Duodenal mucosa (tissue), 2 donors: Measurements from ENCODE around the gene ISYNA1.
A peak's percentile ranks its signal among the peaks of the same experiment; 100 is the strongest.

Source experiments
- H3K27ac ChIP-seq: one replicate; pipeline ENCODE4 v1.7.0; 2013; ENCODE audit warnings: low read depth, low read length
- H3K27me3 ChIP-seq, 2 donors: one replicate each; pipeline ENCODE4 v1.7.0; 2013; ENCODE audit warnings: low read length in 2 of 2, control low read depth in 1 of 2; ENCODE audit not compliant: insufficient read depth in 2 of 2, control insufficient read depth in 1 of 2
- H3K36me3 ChIP-seq, 2 donors: one replicate each; pipeline ENCODE4 v1.7.0; 2013; ENCODE audit warnings: low read length in 2 of 2, control low read depth in 1 of 2; ENCODE audit not compliant: insufficient read depth in 2 of 2, control insufficient read depth in 1 of 2
- H3K4me1 ChIP-seq, 2 donors: one replicate each; pipeline ENCODE4 v1.7.0; 2013; ENCODE audit warnings: low read length in 2 of 2, control low read depth in 1 of 2; ENCODE audit not compliant: insufficient read depth in 2 of 2, control insufficient read depth in 1 of 2
- H3K4me3 ChIP-seq, 2 donors: one replicate each; pipeline ENCODE4 v1.7.0; 2013; ENCODE audit warnings: low read length in 2 of 2, low read depth in 1 of 2
- H3K9ac ChIP-seq, 2 donors: one replicate each; pipeline ENCODE4 v1.7.0; 2013; ENCODE audit warnings: low read length in 2 of 2, low read depth in 1 of 2
- H3K9me3 ChIP-seq, 2 donors: one replicate each; pipeline ENCODE4 v1.7.0; 2013; ENCODE audit warnings: low read length in 2 of 2, control low read depth in 1 of 2; ENCODE audit not compliant: control insufficient read depth in 1 of 2

ISYNA1 gene

DNA sequence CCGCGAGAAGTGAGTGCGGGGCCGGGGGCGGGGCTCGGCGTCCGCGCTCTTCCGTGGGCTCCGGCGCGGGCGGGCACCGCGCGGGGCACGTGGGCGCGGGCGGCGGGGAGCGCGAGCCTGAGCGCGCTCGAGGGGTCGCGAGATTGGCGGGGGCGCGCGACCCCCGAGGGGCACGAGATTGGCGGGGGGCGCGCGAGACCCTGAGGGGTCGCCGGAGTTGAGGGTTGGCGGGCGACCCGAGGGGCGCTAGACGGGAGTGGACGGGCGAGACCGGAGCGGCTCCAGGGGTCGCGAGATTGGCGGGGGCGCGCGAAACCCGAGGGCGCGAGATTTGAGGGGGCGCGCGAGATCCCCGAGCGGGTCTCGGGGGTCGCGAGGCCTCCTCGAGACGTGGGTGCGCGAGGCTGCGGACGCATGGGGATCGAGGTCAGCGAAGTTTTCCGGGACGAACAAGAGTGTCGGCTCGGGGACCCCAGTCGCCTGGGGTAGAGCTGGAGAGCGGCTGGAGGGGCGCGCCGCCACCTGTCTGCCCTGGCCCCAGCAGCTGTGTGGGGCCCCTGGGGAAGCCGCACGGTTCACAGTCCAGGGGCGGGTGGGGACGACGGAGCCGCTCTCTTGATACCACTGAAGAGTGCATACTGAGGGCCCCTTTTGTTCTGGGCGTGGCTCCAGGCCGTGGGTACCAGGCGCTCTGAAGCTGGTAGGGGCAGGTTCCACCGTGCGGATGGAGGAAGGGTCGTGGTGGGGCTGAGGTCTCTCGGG lies 18.1 kb downstream of the ISYNA1 start:
- Histone ChIP-seq H3K27ac (peak overlapping the region; percentile 22), H3K9ac (peak overlapping the region; percentile 26 to 33), H3K9me3 (no peaks in the 10 kb centered on the region), H3K4me3 (peak overlapping the region; percentile 64 to 67), H3K27me3 (peaks cover 17 to 21% of the 10 kb centered on the region in 2 donors), H3K36me3 (peaks cover 0 to 5% of the 10 kb centered on the region in 2 donors), H3K4me1 (peaks cover 50 to 71% of the 10 kb centered on the region in 2 donors)

DNA sequence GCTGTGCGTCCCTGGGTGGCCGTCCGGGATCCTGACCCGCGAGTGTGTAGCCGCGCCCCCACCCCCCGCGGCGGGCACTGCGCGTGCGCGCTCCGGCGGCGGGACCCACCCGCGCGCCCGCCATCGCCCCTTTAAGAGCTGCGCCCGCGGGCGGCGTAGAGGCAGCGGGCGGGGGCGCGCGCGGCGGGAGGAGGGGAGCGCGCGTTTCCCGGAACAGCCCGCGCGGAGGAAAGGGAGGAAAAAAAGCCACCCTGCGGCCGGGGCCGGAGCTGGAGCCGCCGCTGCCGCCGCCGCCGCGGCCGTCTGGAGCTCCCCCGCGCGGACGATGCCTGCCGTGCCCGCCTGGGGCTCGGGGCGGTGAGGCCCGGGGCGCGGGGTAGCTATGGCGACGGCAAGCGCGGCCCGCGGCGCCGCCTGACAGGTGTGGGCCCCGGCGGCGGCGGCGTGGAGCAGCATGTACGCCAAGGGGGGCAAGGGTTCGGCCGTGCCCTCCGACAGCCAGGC lies 18.7 kb downstream of the ISYNA1 start, which contains the start of gene SSBP4:
SSBP4 (plus strand) TSS at position 204 of the 504 bp plus-strand sequence; CDS start at position 455, 251 bp downstream.
- peaks cover 21 to 22% of the 10 kb centered on the region in 2 donors for H3K27me3 ChIP-seq
- H3K36me3 ChIP-seq, result peaks cover 0 to 5% of the 10 kb centered on the region in 2 donors
- peak within 1 kb of the TSS; percentile 39 to 61 for H3K9ac ChIP-seq
- H3K4me1 ChIP-seq, result peaks cover 56 to 78% of the 10 kb centered on the region in 2 donors
- peak within 1 kb of the TSS; percentile 81 for H3K27ac ChIP-seq
- H3K9me3 ChIP-seq, result no peaks in the 10 kb centered on the region
- H3K4me3 ChIP-seq, result peak within 1 kb of the TSS; percentile 67 to 69

DNA sequence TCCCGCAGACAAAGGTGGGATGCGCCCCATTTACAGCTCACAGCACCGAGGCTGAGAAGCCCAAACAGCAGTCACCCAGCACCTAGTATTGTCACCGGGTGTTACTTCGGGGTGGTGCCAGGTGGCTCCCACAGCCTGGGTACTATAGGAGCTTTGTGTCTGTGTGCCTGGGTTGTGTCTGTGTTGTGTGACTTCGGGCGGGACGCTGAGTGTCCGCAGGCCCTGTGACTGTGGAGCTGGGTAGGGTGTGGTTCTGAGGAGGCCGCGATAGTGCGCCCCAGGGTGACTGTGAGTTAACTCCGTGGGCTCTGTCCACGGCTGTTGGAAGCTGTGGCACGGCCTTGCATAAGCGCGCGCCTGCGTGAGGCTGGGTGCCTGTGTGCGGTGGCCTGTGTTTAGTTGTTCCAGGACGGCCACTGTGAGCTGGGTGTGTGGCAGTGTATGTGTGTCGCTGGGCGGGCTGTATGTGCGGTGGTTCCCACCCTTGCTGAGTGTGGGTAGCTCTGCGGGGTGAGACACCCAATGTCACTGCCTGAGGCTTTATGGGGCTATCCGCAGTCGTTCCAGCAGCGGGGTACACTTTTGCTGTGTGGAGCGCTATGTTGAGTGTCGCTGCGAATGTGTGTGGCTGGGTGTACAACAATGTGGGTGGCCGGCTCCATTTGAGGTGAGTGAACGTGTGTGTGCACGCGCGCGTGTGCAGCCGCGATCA lies 19.3 kb downstream of the ISYNA1 start:
- Histone ChIP-seq H3K27ac (peak overlapping the region; percentile 81), H3K36me3 (peaks cover 0 to 5% of the 10 kb centered on the region in 2 donors), H3K4me3 (peak overlapping the region; percentile 67 to 69), H3K9me3 (no peaks in the 10 kb centered on the region), H3K27me3 (peaks cover 21 to 22% of the 10 kb centered on the region in 2 donors), H3K4me1 (peaks cover 54 to 78% of the 10 kb centered on the region in 2 donors), H3K9ac (peak overlapping the region; percentile 39 to 61)

DNA sequence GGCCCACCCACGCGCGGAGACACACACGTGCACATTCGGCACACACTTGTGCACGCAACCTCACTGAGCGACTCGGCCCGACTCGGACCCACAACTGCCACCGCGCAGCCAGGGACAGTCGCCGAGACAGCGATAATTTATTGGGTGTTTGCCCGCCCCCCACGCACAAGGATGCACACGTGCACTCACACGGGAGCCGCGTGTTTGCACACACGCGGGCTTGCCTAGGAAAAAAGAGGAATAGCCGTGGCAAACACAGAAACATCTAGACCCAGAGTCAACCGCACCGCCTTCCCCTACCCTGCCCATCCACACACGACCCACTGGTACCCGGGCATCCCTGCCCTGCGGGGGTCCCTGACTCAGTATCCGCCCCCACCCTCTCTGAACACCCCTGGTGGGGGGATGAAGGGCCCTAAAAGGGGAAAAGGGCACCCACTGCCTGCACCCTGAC lies 19.9 kb downstream of the ISYNA1 start:
- peak overlapping the region; percentile 67 to 69 for H3K4me3 ChIP-seq
- H3K36me3 ChIP-seq, result peaks cover 0 to 5% of the 10 kb centered on the region in 2 donors
- H3K4me1 ChIP-seq, result peaks cover 48 to 72% of the 10 kb centered on the region in 2 donors
- peak overlapping the region; percentile 92 for H3K27ac ChIP-seq
- H3K9ac ChIP-seq, result peak overlapping the region; percentile 6 to 39
- H3K9me3 ChIP-seq, result no peaks in the 10 kb centered on the region
- H3K27me3 ChIP-seq, result peaks cover 21 to 22% of the 10 kb centered on the region in 2 donors

DNA sequence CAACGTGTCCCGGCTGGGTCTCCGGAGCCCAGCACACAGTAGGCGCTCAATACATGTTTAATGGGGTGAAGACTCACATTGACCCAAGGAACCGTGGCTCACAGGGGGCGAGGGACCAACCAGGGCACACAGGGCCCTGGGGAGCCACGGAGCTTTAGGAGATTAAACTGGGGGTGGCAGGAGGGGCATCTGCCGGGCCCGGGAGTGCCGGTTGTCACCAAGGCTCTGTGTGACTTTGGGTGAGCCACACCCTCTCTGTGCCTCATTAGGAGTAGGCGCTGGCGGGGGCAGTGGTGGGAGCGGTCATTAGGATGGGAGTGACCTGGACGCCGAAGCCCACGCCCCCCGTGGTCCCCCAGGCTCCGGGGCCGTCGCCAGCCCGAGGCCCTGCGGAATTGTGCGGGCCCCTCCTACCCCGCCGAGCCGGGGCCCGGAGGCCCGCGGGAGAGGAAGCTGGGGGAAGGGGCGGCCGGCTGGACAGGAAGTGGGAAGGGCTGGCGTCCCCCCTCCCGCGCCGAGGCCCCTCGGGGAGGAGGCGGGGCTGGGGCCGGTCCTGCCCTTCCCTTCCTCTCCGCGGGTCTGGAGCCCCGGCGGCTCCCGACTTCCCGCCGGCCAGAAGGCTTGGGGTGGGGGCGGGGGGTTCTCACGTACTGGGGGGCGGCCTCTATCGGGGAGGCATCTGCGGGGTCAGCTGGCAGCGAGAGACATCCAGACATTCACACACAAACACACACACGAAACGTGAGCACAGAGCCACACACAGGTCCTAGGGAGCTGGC lies 20.5 kb downstream of the ISYNA1 start:
- H3K36me3 ChIP-seq, result peaks cover 0 to under 1% of the 10 kb centered on the region in 2 donors
- H3K27ac ChIP-seq, result peak overlapping the region; percentile 92
- peak overlapping the region; percentile 47 to 56 for H3K9ac ChIP-seq
- H3K9me3 ChIP-seq, result no peaks in the 10 kb centered on the region
- H3K4me3 ChIP-seq, result peak overlapping the region; percentile 63 to 67
- peaks cover 43 to 66% of the 10 kb centered on the region in 2 donors for H3K4me1 ChIP-seq
- H3K27me3 ChIP-seq, result peaks cover 21 to 22% of the 10 kb centered on the region in 2 donors

DNA sequence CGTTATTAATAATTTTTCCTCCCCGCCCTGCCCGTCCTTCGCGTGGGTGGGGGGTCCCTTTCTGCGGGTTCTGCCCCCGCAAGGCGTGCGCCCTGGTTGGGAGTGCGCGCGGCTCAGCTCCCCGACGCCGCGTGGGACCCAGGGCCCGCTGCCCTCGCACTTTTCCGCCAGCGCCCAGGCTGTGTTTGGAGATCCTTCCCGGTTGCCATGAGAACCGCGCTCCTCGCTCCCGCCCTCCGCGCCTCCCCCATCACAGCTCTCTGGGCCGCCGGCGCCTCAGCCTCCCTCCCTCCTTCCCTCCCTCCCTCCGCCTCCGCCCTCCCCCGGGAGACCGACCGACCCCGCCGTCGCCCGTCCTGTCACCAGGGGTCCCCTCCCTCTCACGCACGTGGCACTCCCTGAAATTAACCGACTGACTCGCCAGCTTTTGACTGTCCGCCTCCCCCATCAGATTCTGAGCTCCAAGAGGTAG lies 21.1 kb downstream of the ISYNA1 start:
- Histone ChIP-seq H3K9ac (peak overlapping the region; percentile 47 to 56), H3K36me3 (no peaks in the 10 kb centered on the region), H3K4me3 (peak overlapping the region; percentile 40 to 63), H3K27me3 (peaks cover 21 to 22% of the 10 kb centered on the region in 2 donors), H3K27ac (peak overlapping the region; percentile 92), H3K9me3 (no peaks in the 10 kb centered on the region), H3K4me1 (peaks cover 43 to 61% of the 10 kb centered on the region in 2 donors)

DNA sequence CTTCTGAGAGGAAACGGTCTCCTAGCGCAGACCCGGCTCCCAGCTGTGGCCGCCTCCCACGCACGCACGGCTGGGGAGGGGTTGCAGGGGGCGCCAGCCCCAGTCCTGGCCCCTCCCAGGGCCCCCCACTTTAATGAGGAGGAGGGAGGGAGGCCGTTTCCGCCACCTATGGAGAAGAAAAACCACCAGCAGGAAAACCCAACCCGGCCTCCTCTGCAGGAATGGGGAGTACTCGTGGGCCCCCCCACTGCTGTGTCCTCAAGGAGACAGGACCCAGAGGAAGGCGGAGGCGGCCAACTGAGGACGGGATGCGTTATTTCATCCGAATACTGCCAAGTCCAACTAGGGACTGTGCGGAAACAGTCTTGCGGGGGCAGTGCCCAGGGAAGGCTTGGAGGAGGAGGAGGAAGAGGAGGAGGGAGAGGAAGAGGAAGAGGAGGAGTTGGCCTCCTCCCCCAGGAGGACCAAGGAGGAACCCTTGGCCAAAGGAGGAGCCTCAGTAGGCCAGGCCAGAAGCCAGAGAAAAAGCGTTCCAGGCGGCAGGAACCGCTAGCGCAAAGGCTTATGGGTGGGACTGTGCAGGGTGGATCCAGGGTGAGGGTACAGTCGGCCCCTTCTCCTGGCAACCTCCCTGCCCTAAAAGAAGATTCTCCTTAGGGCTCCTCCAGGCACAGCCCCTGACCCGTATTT lies 22.6 kb downstream of the ISYNA1 start:
- Histone ChIP-seq H3K4me1 (peaks cover 33 to 48% of the 10 kb centered on the region in 2 donors), H3K9ac (peak overlapping the region in 1 of 2 donors; percentile 19), H3K4me3 (peak overlapping the region; percentile 13 to 40), H3K27me3 (peaks cover 21 to 22% of the 10 kb centered on the region in 2 donors), H3K27ac (peak overlapping the region; percentile 92), H3K36me3 (no peaks in the 10 kb centered on the region), H3K9me3 (no peaks in the 10 kb centered on the region)

DNA sequence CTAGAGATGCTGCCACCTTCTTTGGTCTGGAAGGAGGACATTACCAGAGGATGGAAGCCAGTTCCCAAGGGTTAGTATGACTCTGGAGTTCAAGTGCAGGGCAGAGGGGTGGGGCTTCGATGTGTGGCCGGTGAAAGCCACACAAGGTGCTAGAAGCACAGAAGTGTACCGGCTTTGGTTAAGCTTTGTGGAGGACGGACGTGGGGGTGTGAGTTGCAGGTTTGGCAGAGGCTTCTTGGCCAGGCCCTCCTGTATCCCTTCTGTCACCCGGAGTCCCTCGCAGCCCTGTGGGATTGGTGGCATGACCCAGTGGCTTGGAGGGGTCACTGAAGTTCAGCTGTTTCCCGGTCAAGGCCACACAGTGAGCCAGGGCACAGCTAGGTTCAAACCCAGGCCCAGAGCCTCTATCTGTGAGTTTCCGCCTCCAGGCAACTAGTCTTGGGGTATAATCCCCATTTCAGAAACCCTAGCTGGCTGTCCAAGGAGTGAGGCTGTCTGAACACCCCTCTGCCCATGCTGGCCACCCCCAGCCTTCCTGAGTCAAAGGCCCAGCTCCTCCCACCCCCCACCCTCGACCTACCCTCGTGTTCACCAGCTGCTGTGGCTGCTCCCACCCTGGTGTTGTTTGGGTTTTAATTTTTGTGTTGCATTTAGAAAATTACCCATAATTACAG lies 23.3 kb downstream of the ISYNA1 start:
- H3K27ac ChIP-seq, result peak overlapping the region; percentile 92
- peaks cover 33 to 46% of the 10 kb centered on the region in 2 donors for H3K4me1 ChIP-seq
- no peaks in the 10 kb centered on the region for H3K9me3 ChIP-seq
- H3K4me3 ChIP-seq, result peak overlapping the region in 1 of 2 donors; percentile 13
- peaks cover 21 to 22% of the 10 kb centered on the region in 2 donors for H3K27me3 ChIP-seq
- peak overlapping the region; percentile 6 to 19 for H3K9ac ChIP-seq
- H3K36me3 ChIP-seq, result no peaks in the 10 kb centered on the region
